IPS-20b (cell line): ENCODE measurements around the gene NUDT16L1.

ENCODE experiments used
- H3K27ac ChIP-seq: one replicate; pipeline ENCODE4 v1.5.1; 2013; ENCODE audit warnings: low read length
- H3K27me3 ChIP-seq: 2 replicates; pipeline ENCODE4 v1.6.1; 2013; ENCODE audit warnings: mild to moderate bottlenecking, low read length, inconsistent platforms; ENCODE audit not compliant: insufficient read depth
- H3K36me3 ChIP-seq: 2 replicates; pipeline ENCODE4 v1.6.1; 2013; ENCODE audit warnings: low read depth, mild to moderate bottlenecking, inconsistent platforms, low read length, moderate library complexity; ENCODE audit not compliant: insufficient read depth
- H3K4me1 ChIP-seq: 2 replicates; pipeline ENCODE4 v1.6.1; 2013; ENCODE audit warnings: mild to moderate bottlenecking, control low read depth, inconsistent platforms, low read length, moderate library complexity; ENCODE audit not compliant: insufficient read depth
- H3K4me3 ChIP-seq: 2 replicates; pipeline ENCODE4 v1.5.1; 2013; ENCODE audit warnings: mild to moderate bottlenecking, low read length, inconsistent platforms
- H3K9ac ChIP-seq: 2 replicates; pipeline ENCODE4 v1.6.1; 2013; ENCODE audit warnings: low read depth, mild to moderate bottlenecking, inconsistent platforms, low read length, moderate library complexity
- H3K9me3 ChIP-seq: 2 replicates; pipeline ENCODE4 v1.6.1; 2013; ENCODE audit warnings: mild to moderate bottlenecking, low read depth, low read length, inconsistent platforms; ENCODE audit not compliant: insufficient read depth

The NUDT16L1 gene

DNA sequence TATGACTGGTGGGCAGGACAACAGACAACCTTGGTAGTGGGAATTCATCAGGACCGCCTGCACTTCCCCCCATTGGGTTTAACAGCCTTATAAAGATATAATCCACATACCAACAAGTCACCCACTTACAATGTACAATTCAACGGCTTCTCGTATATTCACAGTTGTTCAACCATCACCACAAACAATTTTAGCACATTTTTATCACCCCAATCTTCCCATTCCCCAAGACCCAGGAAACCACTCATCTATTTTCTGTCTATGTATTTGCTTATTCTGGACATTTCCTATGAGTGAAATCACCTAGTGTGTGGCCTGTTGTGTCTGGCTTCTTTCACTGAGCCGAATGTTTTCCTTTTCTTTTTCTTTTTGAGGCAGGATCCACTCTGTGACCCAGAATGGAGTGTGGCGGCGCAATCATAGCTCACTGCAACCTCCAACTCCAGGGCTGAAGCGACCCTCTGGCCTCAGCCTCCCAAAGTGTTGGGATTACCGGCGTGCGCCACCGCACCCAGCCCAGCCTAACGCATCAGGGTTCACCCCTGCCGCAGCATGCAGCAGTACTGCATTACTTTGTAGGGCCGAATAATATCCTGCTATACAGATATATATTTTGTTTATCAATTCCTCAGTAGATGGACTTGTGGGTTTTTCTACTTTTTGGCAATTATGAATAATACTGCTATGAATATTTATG is 29.9 kb downstream of the NUDT16L1 start:
- no peak overlapping the region for H3K9ac ChIP-seq
- peaks cover 10% of the 10 kb centered on the region; the same call in 1 of the 2 replicates for H3K4me1 ChIP-seq
- H3K4me3 ChIP-seq, result no peak overlapping the region
- peaks cover 41% of the 10 kb centered on the region for H3K36me3 ChIP-seq
- H3K27me3 ChIP-seq, result no peaks in the 10 kb centered on the region
- no peaks in the 10 kb centered on the region for H3K9me3 ChIP-seq
- no peak overlapping the region for H3K27ac ChIP-seq

DNA sequence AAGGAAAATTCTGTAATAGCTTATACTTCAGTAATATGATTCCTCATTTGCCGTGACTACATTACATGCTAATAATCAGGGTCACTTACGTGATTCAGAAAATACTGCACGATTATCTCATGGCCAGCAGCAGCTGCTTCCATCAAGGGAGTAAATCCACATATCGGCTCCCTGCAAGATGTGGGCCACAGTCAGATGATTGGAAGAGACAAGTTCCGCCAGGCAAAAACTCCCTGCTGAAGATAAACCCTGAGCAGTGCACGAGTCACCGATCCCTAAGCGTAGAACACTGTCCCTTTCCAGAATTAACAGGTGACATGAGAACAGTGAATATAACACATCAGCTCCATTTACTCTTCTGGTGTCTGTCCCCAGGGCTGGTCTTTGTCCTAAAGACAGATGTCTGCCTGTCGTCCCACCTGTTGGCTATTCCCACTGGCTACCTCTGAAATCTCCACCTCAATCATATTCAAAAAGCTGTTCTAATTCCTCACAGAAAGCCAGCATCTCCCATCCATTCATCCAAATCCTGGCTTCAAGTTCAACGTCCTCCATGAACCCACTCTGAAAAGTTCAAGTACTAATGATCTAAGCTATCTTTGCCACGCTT is 31.4 kb downstream of the NUDT16L1 start:
- Histone ChIP-seq H3K9ac (no peak overlapping the region), H3K27ac (no peak overlapping the region), H3K4me3 (no peak overlapping the region), H3K36me3 (peaks cover 55% of the 10 kb centered on the region), H3K9me3 (no peaks in the 10 kb centered on the region), H3K27me3 (no peaks in the 10 kb centered on the region), H3K4me1 (no peaks in the 10 kb centered on the region)

DNA sequence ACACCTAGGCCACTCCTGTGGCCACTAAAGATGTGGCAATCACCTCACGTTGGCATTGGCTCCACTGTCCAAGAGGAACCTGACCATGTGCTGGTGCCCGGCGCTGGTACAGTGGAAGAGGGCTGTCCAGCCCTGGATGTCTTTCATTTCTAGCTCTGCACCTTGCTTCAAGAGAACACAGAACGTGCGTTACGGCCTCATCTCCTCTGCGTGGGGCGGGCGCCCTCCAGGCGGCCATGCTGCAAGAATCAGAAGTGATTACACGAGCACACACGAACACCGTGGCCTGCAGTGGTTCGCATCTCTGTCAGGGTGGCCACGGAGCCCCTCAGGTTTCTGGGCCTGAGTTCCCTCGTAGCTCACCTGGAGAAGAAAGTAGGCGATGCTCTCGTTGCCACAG is 33.3 kb downstream of the NUDT16L1 start:
- Histone ChIP-seq H3K36me3 (peaks cover 67% of the 10 kb centered on the region), H3K9ac (no peak overlapping the region), H3K4me3 (no peak overlapping the region), H3K27ac (no peak overlapping the region), H3K9me3 (no peaks in the 10 kb centered on the region), H3K4me1 (no peaks in the 10 kb centered on the region), H3K27me3 (no peaks in the 10 kb centered on the region)

DNA sequence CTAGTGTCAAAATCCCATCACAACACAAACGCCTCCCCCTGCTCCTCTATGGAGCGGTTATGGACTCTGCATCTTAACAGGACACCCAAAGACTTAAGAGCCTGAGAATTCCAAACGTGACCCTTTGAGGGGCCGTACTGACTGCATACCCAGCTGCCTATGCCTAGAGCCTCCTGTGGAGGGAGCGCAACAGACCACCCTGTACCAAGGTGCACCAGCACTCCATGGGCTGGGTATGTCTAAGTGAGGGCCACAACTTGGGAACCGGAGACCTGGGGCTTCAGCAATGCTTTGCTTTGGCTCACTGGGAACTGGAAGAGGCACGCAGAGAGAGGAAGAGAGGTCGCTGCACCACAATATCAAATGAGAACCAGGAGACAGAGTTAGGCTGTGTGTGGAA is 35.3 kb downstream of the NUDT16L1 start:
- Histone ChIP-seq H3K4me3 (no peak overlapping the region), H3K27ac (no peak overlapping the region), H3K9ac (no peak overlapping the region), H3K4me1 (no peaks in the 10 kb centered on the region), H3K36me3 (peaks cover 57% of the 10 kb centered on the region), H3K9me3 (no peaks in the 10 kb centered on the region), H3K27me3 (no peaks in the 10 kb centered on the region)

DNA sequence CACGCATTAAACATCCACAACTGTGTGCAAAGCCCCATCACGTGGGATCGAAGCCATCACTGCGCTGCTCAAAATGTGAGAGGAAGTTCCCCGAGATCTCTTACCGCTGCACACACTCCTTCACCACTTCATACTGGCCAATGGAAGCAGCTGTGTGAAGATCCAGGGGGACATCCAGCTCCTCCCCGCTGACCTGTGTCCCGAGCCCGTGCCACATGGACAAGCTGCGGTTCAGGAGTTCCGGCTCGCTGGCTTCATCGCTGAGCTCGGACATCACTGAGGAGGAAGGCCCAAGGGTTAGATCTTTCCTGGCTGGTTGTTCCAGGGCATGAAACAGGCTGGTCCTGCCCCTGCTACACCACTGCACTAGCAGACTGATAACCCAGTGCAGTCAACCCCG is 36.5 kb downstream of the NUDT16L1 start:
- Histone ChIP-seq H3K4me1 (no peaks in the 10 kb centered on the region), H3K4me3 (no peak overlapping the region), H3K9ac (no peak overlapping the region), H3K27me3 (no peaks in the 10 kb centered on the region), H3K36me3 (peaks cover 47% of the 10 kb centered on the region), H3K9me3 (no peaks in the 10 kb centered on the region), H3K27ac (no peak overlapping the region)

DNA sequence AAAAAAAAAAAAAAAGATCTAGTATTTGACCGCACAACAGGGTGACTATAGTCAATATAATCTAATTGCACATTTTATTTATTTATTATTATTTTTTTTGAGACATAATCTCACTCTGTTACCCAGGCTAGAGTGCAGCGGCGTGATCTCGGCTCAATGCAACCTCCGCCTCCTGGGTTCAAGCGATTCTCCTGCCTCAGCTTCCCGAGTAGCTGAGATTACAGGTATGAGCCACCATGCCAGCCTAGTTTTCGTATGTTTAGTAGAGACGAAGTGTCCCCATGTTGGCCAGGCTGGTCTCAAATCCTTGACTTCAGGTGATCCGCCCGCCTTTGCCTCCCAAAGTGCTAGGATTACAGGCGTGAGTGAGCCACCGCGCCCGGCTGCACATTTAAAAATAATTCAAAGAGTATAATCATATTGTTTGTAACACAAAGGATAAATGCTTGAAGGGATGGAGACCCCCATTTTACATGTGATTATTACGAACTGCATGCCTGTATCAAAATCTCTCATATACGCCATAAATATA is 39.9 kb downstream of the NUDT16L1 start:
- H3K9ac ChIP-seq, result peak overlapping the region; percentile 91
- no peaks in the 10 kb centered on the region for H3K4me1 ChIP-seq
- H3K27me3 ChIP-seq, result no peaks in the 10 kb centered on the region; the same call in 1 of the 2 replicates
- peaks cover 26% of the 10 kb centered on the region for H3K36me3 ChIP-seq
- H3K27ac ChIP-seq, result peak overlapping the region; percentile 23
- no peaks in the 10 kb centered on the region for H3K9me3 ChIP-seq
- H3K4me3 ChIP-seq, result peak overlapping the region; percentile 97

DNA sequence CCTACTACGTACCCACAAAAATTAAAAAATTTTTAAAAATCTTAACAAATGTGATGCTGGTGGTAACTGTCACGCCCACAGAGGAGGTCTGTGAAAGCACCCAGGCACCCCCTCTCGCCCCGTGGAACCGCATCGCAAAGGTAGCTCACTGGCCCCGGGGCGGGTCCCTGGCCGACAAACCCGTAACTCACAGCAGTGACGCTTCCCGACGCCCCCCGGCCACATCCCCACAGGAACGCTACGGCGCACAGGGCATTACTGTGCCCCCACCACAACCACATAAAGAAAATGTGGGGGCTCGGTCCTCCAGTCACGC is 40.3 kb downstream of the NUDT16L1 start:
- H3K4me1 ChIP-seq, result no peaks in the 10 kb centered on the region
- peak overlapping the region; percentile 23 for H3K27ac ChIP-seq

DNA sequence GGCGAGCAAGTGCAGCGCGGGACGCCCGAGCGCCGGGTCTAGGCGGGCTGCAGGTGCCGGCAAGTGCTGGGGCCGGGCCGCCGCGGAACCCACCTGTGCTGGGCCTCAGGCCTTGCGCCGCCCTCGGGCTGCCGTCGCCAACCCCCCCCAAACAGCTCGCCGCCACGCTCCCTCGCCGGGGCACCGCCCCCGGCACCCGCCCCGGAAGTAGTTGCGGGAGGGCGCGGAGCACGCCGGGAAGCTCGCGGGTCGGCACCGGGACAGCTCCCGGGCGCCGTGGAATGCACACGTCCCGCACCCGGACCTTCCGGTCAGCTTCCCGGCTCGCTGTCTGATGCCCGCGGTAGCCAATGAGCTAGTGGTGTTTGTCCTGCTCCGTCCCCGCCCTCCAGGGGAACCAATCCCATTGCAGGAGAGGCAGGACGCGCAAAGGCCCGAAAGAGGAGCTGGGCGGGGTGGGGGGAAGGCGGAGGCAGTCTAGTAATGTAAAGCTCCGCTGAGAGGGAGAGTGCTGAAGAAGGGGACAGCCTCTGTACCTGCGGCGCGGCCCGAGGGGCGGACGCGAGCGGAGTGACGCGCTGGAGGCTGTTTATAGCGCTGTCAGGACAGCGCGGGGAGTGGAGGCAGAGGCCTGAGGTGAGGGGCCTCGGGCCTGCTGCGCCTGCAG is 40.8 kb downstream of the NUDT16L1 start, which contains the start of the genes ANKS3 and DNAAF8:
Gene ANKS3, minus strand, starts transcription at position 209 of the 667 bp plus-strand sequence. CDS start 4,122 bp downstream, outside the sequence.
Gene DNAAF8, plus strand, starts transcription at position 475 of the 667 bp plus-strand sequence. CDS start 1,978 bp downstream, outside the sequence.
- peaks cover 17% of the 10 kb centered on the region for H3K36me3 ChIP-seq
- H3K4me3 ChIP-seq, result peak within 1 kb of the TSS; percentile 97
- peak within 1 kb of the TSS; percentile 23 for H3K27ac ChIP-seq
- H3K4me1 ChIP-seq, result no peaks in the 10 kb centered on the region
- H3K27me3 ChIP-seq, result no peaks in the 10 kb centered on the region; the same call in 1 of the 2 replicates
- peak within 1 kb of the TSS; percentile 91 for H3K9ac ChIP-seq
- no peaks in the 10 kb centered on the region for H3K9me3 ChIP-seq

More for the DNA sequence above, 40.3 kb downstream of the NUDT16L1 start:
- H3K9me3 ChIP-seq, result no peaks in the 10 kb centered on the region
- peak overlapping the region; percentile 91 for H3K9ac ChIP-seq
- H3K4me3 ChIP-seq, result peak overlapping the region; percentile 97
- no peaks in the 10 kb centered on the region; the same call in 1 of the 2 replicates for H3K27me3 ChIP-seq
- peaks cover 22% of the 10 kb centered on the region for H3K36me3 ChIP-seq

DNA sequence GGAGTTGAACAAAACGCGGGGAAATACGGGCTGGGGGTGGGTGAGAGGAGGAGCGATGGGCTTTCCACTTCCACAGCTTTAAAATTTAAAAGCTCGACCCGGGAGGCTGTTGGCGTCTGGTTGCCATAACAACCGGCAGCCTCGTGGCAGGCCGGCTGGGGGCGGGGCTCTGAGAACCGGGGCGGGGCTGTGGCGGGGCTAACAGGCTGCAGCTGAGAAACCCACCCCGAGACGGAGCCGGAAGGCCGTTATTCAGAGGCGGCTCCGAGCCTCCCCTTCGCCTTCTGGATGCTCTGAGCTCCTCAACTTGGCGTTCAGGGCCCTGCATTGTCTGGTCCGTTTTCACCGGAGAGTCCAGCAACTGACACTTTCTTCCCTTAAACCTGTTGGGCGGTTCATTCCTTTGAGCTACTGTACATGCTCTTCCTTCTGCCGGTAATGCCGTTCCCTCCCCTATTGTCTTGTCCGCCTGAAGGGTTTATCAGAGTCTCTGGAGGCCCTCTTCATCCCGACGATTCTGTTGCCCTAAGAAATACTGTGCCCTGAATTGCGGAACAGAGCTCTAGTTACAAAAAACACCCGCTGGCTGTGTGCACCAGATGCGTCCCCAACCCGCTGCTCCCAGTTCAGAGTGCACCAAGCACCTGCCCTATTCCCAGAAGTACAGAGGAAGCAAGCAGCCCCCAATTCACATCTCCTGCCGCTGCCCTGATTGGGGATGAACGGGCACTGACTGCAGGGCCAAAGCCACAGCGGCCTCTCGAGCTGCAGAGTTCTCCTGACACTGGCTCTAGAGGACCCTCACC is 41.6 kb downstream of the NUDT16L1 start:
- Histone ChIP-seq H3K9me3 (no peaks in the 10 kb centered on the region), H3K9ac (peak overlapping the region; percentile 65; the same call in 1 of the 2 replicates), H3K4me3 (peak overlapping the region; percentile 97), H3K36me3 (peaks cover 11% of the 10 kb centered on the region), H3K4me1 (no peaks in the 10 kb centered on the region), H3K27me3 (no peaks in the 10 kb centered on the region; the same call in 1 of the 2 replicates), H3K27ac (no peak overlapping the region)

DNA sequence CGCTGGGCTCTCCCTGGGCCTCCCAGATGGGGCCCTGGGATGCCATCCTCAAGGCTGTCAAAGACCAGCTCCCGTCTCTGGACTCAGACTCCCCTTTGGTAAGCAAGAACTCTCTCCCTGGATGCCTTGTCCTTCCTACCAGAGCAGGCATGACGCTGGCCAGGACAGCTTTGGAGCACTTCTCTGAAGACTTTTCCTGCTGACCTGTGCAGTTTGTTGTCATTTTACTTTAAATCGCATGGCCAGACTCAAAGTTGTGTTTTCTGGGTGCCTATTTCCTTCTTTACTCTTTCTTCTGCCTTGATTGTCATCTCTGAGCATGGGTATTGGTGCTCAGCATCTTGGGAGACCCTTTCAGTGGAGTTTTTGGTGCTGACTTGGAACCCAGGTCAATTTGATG is 43.2 kb downstream of the NUDT16L1 start:
- Histone ChIP-seq H3K4me3 (no peak overlapping the region), H3K9ac (no peak overlapping the region), H3K4me1 (no peaks in the 10 kb centered on the region), H3K27me3 (no peaks in the 10 kb centered on the region; the same call in 1 of the 2 replicates), H3K36me3 (no peaks in the 10 kb centered on the region), H3K27ac (no peak overlapping the region), H3K9me3 (no peaks in the 10 kb centered on the region)

DNA sequence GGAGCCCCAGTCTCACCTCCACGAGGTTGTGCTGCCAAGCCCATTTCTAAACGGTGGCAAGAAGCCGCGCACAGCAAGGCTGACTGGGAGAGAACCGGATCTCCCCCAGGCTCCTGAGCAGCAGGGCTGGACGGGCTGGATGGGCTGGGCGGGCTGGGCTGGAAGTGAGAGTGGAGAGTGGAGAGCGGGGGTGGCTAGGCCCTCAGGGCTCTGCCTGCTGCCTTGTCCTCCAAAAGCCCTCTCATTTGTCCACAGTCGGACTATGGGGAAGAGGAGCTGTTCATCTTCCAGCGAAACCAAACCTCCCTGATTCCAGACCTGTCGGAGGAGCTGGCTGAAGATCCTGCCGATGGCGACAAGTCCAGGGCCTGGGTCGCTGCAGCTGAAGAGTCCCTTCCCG is 44.2 kb downstream of the NUDT16L1 start:
- Histone ChIP-seq H3K9me3 (no peaks in the 10 kb centered on the region), H3K36me3 (no peaks in the 10 kb centered on the region), H3K27ac (no peak overlapping the region), H3K9ac (no peak overlapping the region), H3K27me3 (no peaks in the 10 kb centered on the region; the same call in 1 of the 2 replicates), H3K4me1 (no peaks in the 10 kb centered on the region), H3K4me3 (no peak overlapping the region)
